H9 (cell line): ENCODE data around the gene GNA15. TPM values are rescaled to one million over a fixed set of nuclear protein-coding genes. Genes with fewer than 3 reads are reported as not detected.

ENCODE experiments used
- DNase-seq: peaks from one replicate; pipeline ENCODE4 v3.0.0-alpha.2; 2017
- H2AFZ ChIP-seq: one replicate; pipeline ENCODE4 v1.6.1; 2013; ENCODE audit warnings: mild to moderate bottlenecking, low read length, control low read depth, moderate library complexity
- H2AK5ac ChIP-seq: 2 replicates; pipeline ENCODE4 v1.6.1; 2013; ENCODE audit warnings: low read length, control low read depth, mixed read lengths; ENCODE audit not compliant: insufficient read length
- H2BK120ac ChIP-seq: one replicate; pipeline ENCODE4 v1.6.1; 2013; ENCODE audit warnings: low read depth, mild to moderate bottlenecking, low read length, control low read depth, inconsistent platforms; ENCODE audit not compliant: poor library complexity, severe bottlenecking
- H2BK12ac ChIP-seq: 2 replicates; pipeline ENCODE4 v1.6.1; 2013; ENCODE audit warnings: low read length, control low read depth, mixed read lengths, low read depth; ENCODE audit not compliant: insufficient read length
- H2BK15ac ChIP-seq: 2 replicates; pipeline ENCODE4 v1.6.1; 2013; ENCODE audit warnings: low read depth, low read length, control low read depth
- H2BK20ac ChIP-seq: one replicate; pipeline ENCODE4 v1.6.1; 2013; ENCODE audit warnings: low read depth, mild to moderate bottlenecking, low read length, control low read depth, inconsistent platforms; ENCODE audit not compliant: poor library complexity, severe bottlenecking
- H2BK5ac ChIP-seq: 2 replicates; pipeline ENCODE4 v1.6.1; 2013; ENCODE audit warnings: low read length, control low read depth, mixed read lengths; ENCODE audit not compliant: insufficient read length
- H3K14ac ChIP-seq: 2 replicates; pipeline ENCODE4 v1.6.1; 2013; ENCODE audit warnings: low read length, control low read depth; ENCODE audit not compliant: insufficient read depth
- H3K18ac ChIP-seq: 2 replicates; pipeline ENCODE4 v1.6.1; 2013; ENCODE audit warnings: low read depth, mild to moderate bottlenecking, mixed read lengths, low read length, control low read depth; ENCODE audit not compliant: insufficient read length
- H3K23ac ChIP-seq: 2 replicates; pipeline ENCODE4 v1.6.1; 2013; ENCODE audit warnings: low read length, control low read depth, mixed read lengths, low read depth; ENCODE audit not compliant: insufficient read length
- H3K23me2 ChIP-seq: 2 replicates; pipeline ENCODE4 v1.6.1; 2013; ENCODE audit warnings: low read depth, mild to moderate bottlenecking, mixed read lengths, low read length, control low read depth; ENCODE audit not compliant: insufficient read length, poor library complexity, severe bottlenecking
- H3K27ac ChIP-seq: 2 replicates; pipeline ENCODE4 v1.5.1; 2013; ENCODE audit warnings: low read length, control low read depth, mixed read lengths, low read depth; ENCODE audit not compliant: insufficient read length
- H3K27me3 ChIP-seq: 2 replicates; pipeline ENCODE4 v1.6.1; 2013; ENCODE audit warnings: low read length, control low read depth, inconsistent platforms; ENCODE audit not compliant: insufficient read depth
- H3K4ac ChIP-seq: 2 replicates; pipeline ENCODE4 v1.6.1; 2013; ENCODE audit warnings: low read depth, mild to moderate bottlenecking, control low read depth, inconsistent platforms, low read length, moderate library complexity
- H3K4me1 ChIP-seq: 2 replicates; pipeline ENCODE4 v1.6.1; 2013; ENCODE audit warnings: low read length, control low read depth, inconsistent platforms; ENCODE audit not compliant: insufficient read depth
- H3K4me2 ChIP-seq: 2 replicates; pipeline ENCODE4 v1.6.1; 2013; ENCODE audit warnings: low read length, control low read depth, mixed read lengths; ENCODE audit not compliant: insufficient read length, insufficient read depth
- H3K56ac ChIP-seq: 2 replicates; pipeline ENCODE4 v1.6.1; 2013; ENCODE audit warnings: low read depth, mild to moderate bottlenecking, mixed read lengths, low read length, control low read depth; ENCODE audit not compliant: insufficient read length
- H3K79me1 ChIP-seq: 2 replicates; pipeline ENCODE4 v1.6.1; 2013; ENCODE audit warnings: low read depth, mild to moderate bottlenecking, moderate library complexity, low read length, control low read depth, inconsistent platforms; ENCODE audit not compliant: insufficient read depth, poor library complexity, severe bottlenecking
- H3K79me2 ChIP-seq: 2 replicates; pipeline ENCODE4 v1.6.1; 2013; ENCODE audit warnings: low read length, control low read depth, inconsistent platforms; ENCODE audit not compliant: insufficient read depth
- H3K9ac ChIP-seq: 2 replicates; pipeline ENCODE4 v1.6.1; 2013; ENCODE audit warnings: low read length, control low read depth, mixed read lengths; ENCODE audit not compliant: insufficient read length; ENCODE audit errors: extremely low read depth
- H3K9me3 ChIP-seq: one replicate; pipeline ENCODE4 v1.6.1; 2013; ENCODE audit warnings: low read depth, low read length, inconsistent platforms; ENCODE audit not compliant: control insufficient read depth
- H3T11ph ChIP-seq: one replicate; pipeline ENCODE4 v1.6.1; 2013; ENCODE audit warnings: mild to moderate bottlenecking, low read length, control low read depth, inconsistent platforms
- H4K20me1 ChIP-seq: one replicate; pipeline ENCODE4 v1.6.1; 2013; ENCODE audit not compliant: control insufficient read depth, insufficient read length, insufficient read depth
- H4K5ac ChIP-seq: 2 replicates; pipeline ENCODE4 v1.6.1; 2013; ENCODE audit warnings: low read depth, mild to moderate bottlenecking, mixed read lengths, low read length, control low read depth; ENCODE audit not compliant: insufficient read length
- H4K8ac ChIP-seq: replicated peaks from 2 replicates; pipeline ENCODE4 v1.6.1; 2013; ENCODE audit warnings: low read length, control low read depth, mixed read lengths, low read depth; ENCODE audit not compliant: insufficient read length
- H4K91ac ChIP-seq: 2 replicates; pipeline ENCODE4 v1.6.1; 2013; ENCODE audit warnings: low read depth, mild to moderate bottlenecking, moderate library complexity, mixed read lengths, low read length, control low read depth; ENCODE audit not compliant: insufficient read length
- H3K27ac Mint-ChIP-seq, 3 experiments: 2 replicates in 2 of 3; 3 replicates in 1 of 3; pipeline ENCODE4 v1.8.0; 2020 to 2021; ENCODE audit warnings: mixed read lengths in 3 of 3, mild to moderate bottlenecking in 1 of 3, moderate library complexity in 1 of 3
- H3K27me3 Mint-ChIP-seq: 2 replicates; pipeline ENCODE4 v1.8.0; 2021; ENCODE audit warnings: low read depth, mild to moderate bottlenecking, moderate library complexity, mixed read lengths
- H3K36me3 Mint-ChIP-seq, 3 experiments: 2 replicates in 2 of 3; 3 replicates in 1 of 3; pipeline ENCODE4 v1.8.0; 2020 to 2021; ENCODE audit warnings: low read depth in 3 of 3, mixed read lengths in 3 of 3; ENCODE audit not compliant: insufficient read depth in 1 of 3
- H3K4me1 Mint-ChIP-seq, 2 experiments: 2 replicates each; pipeline ENCODE4 v1.8.0; 2020; ENCODE audit warnings: mixed read lengths in 2 of 2
- H3K4me3 Mint-ChIP-seq, 2 experiments: 2 replicates in 1 of 2; 3 replicates in 1 of 2; pipeline ENCODE4 v1.8.0; 2020 to 2021; ENCODE audit warnings: mild to moderate bottlenecking in 2 of 2, mixed read lengths in 2 of 2, moderate library complexity in 1 of 2
- H3K9me3 Mint-ChIP-seq, 2 experiments: 2 replicates in 1 of 2; 3 replicates in 1 of 2; pipeline ENCODE4 v1.8.0; 2020; ENCODE audit warnings: mild to moderate bottlenecking in 2 of 2, mixed read lengths in 2 of 2, moderate library complexity in 1 of 2
- CTCF ChIP-seq: fragments of 200-600 bp; sonication (generic); conservative IDR thresholded peaks from 3 replicates; pipeline ENCODE4 v1.8.0; 2021; ENCODE audit warnings: antibody characterized with exemption, mild to moderate bottlenecking
- WGBS: extraction: QIAGEN DNeasy Blood & Tissue Kit; methylation state at CpG from one replicate; pipeline ENCODE4 v1.1.7; 2013; ENCODE audit warnings: missing lambda C conversion rate, low lambda C conversion rate, mixed read lengths; ENCODE audit not compliant: insufficient read length; ENCODE audit errors: extremely low coverage; 5-methylcytosine and 5-hydroxymethylcytosine counted together
- total RNA-seq: library from RNA; stranded (reverse); gene quantifications from 2 replicates; pipeline ENCODE4 v1.2.1, GENCODE V29; 2021

The GNA15 gene
- total RNA-seq, 1 experiment from 2014 or later = not detected

- Histone ChIP-seq H2AFZ (no peak overlapping the region), H3K23me2 (no peaks in the 10 kb centered on the region), H3K79me1 (no peaks in the 10 kb centered on the region), H3K9me3 (no peaks in the 10 kb centered on the region), H4K8ac (no peak overlapping the region), H3K4me1 (no peaks in the 10 kb centered on the region), H4K20me1 (peaks cover 2% of the 10 kb centered on the region), H3K4me2 (no peak overlapping the region), H3K14ac (no peak overlapping the region), H4K91ac (no peak overlapping the region), H3K18ac (no peak overlapping the region), H2BK5ac (no peak overlapping the region), H3T11ph (no peak overlapping the region), H2BK120ac (no peak overlapping the region), H2BK20ac (no peak overlapping the region), H3K56ac (no peak overlapping the region), H3K23ac (no peak overlapping the region), H2AK5ac (no peak overlapping the region), H3K27me3 (no peaks in the 10 kb centered on the region), H3K79me2 (no peaks in the 10 kb centered on the region), H2BK12ac (no peak overlapping the region), H3K27ac (no peak overlapping the region), H3K4ac (no peak overlapping the region), H3K9ac (no peak overlapping the region), H2BK15ac (no peak overlapping the region), H4K5ac (no peak overlapping the region)
- no CpG with 5 or more reads among the region's 14 CpGs for whole genome bisulfite sequencing
- Mint-ChIP-seq H3K4me1 (peaks cover 0 to 2% of the 10 kb centered on the region in 2 experiments; a peak in 1 of 4 replicates), H3K9me3 (no peaks in the 10 kb centered on the region), H3K4me3 (no peak overlapping the region), H3K27me3 (no peaks in the 10 kb centered on the region), H3K27ac (no peak overlapping the region), H3K36me3 (no peaks in the 10 kb centered on the region; a peak in 2 of 7 replicates)
- peak; percentile 95 for DNase-seq
- peak; percentile 84 for TF ChIP-seq CTCF
Measured at GRCh38 chr19:3125900-3126524, 9.8 kb upstream of the GNA15 start.
